GM23338 (cell line): ENCODE measurements around the gene PSIP1.

Experiments used
- CREB1 ChIP-seq: fragments of 250-450 bp; sonication (Bioruptor Pico); IDR thresholded peaks from 2 replicates; pipeline ENCODE4 v1.5.0; 2020; ENCODE audit warnings: low read depth, mild to moderate bottlenecking, moderate library complexity
- CTCF ChIP-seq, 2 experiments: fragments of 200-600 bp in 1 of 2; sonication (generic) in 1 of 2; conservative IDR thresholded peaks; 2 replicates each; pipeline versions ENCODE4 v1.5.1 to v1.6.1; 2016 to 2017; ENCODE audit warnings: antibody characterized with exemption in 2 of 2, low read depth in 2 of 2, mild to moderate bottlenecking in 2 of 2, moderate library complexity in 1 of 2
- ETS1 ChIP-seq: IDR thresholded peaks from 2 replicates; pipeline ENCODE4 v1.6.1; 2016; ENCODE audit warnings: antibody characterized with exemption
- EZH2 ChIP-seq: fragments of 200-600 bp; sonication (generic); IDR thresholded peaks from one replicate; pipeline ENCODE4 v1.8.0; 2017; ENCODE audit warnings: antibody characterized with exemption, mild to moderate bottlenecking, low read depth; ENCODE audit not compliant: unreplicated experiment
- EZH2phosphoT487 ChIP-seq: fragments of 200-600 bp; sonication (generic); IDR thresholded peaks from one replicate; pipeline ENCODE4 v1.8.1; 2018; ENCODE audit warnings: antibody characterized with exemption; ENCODE audit not compliant: unreplicated experiment
- JUNB ChIP-seq: IDR thresholded peaks from one replicate; pipeline ENCODE4 v1.6.1; 2016; ENCODE audit warnings: antibody characterized with exemption; ENCODE audit not compliant: unreplicated experiment
- POLR2AphosphoS5 ChIP-seq: IDR thresholded peaks from 2 replicates; pipeline ENCODE4 v1.6.1; 2016; ENCODE audit warnings: antibody characterized with exemption, low read depth
- REST ChIP-seq: IDR thresholded peaks from one replicate; pipeline ENCODE4 v1.6.1; 2018; ENCODE audit warnings: antibody characterized with exemption; ENCODE audit not compliant: unreplicated experiment
- STAT1 ChIP-seq: IDR thresholded peaks from one replicate; pipeline ENCODE4 v1.6.1; 2016; ENCODE audit warnings: antibody characterized with exemption; ENCODE audit not compliant: unreplicated experiment
- ZNF114 ChIP-seq: fragments of 250-450 bp; sonication (Bioruptor Pico); IDR thresholded peaks from 2 replicates; pipeline ENCODE4 v1.5.0; 2020; ENCODE audit warnings: mild to moderate bottlenecking, moderate library complexity
- ZNF331 ChIP-seq: fragments of 250-450 bp; sonication (Bioruptor Pico); IDR thresholded peaks from 2 replicates; pipeline ENCODE4 v1.5.0; 2020; ENCODE audit warnings: low read depth, mild to moderate bottlenecking, moderate library complexity
- ZNF462 ChIP-seq: fragments of 250-450 bp; sonication (Bioruptor Pico); IDR thresholded peaks from 2 replicates; pipeline ENCODE4 v1.5.0; 2020; ENCODE audit warnings: mild to moderate bottlenecking, moderate library complexity

GRCh38 chr9:15468145-15468544 lies 42.6 kb downstream of the PSIP1 start:
- TF ChIP-seq CTCF (conservative IDR thresholded peaks at IDR 0.05; ENCODE audit: low read depth in 2 of 2) (no peak), ZNF331 (CRISPR knock-in tag) (no peak), POLR2AphosphoS5 (no peak), REST (no peak), EZH2 (no peak), EZH2phosphoT487 (no peak), JUNB (no peak), CREB1 (CRISPR knock-in tag) (no peak), STAT1 (no peak), ZNF462 (CRISPR knock-in tag) (no peak), ETS1 (no peak), ZNF114 (no peak)
